ENCODE data around the gene TMEM91. TPM values are rescaled to one million over a fixed set of nuclear protein-coding genes. Genes with fewer than 3 reads are reported as not detected.

Gene TMEM91
- total and polyA plus RNA-seq, 2 donors (not counting 1 experiment from before 2014, with no cell fraction given), result 6.3 to 7.1 TPM

GRCh38 chr19:41430922-41431321, 54.6 kb downstream of the TMEM91 start:
- no peak overlapping the region for H3K9ac ChIP-seq (ENCODE audit: low read length)
- no peaks in the 10 kb centered on the region for H3K27me3 ChIP-seq (replicated peaks in 1 of 4; ENCODE audit: control extremely low read depth in 1 of 4, control insufficient read depth in 3 of 4, insufficient read depth in 4 of 4, low read length in 3 of 4)
- ATAC-seq (ENCODE audit: low read depth) (no peak), DNase-seq (no peak)
- peaks cover 0 to 33% of the 10 kb centered on the region in 2 experiments for H3K36me3 ChIP-seq (replicated peaks in 1 of 2; ENCODE audit: control extremely low read depth in 1 of 2, control insufficient read depth in 1 of 2, extremely low read depth in 1 of 2, insufficient read depth in 2 of 2, low read length in 1 of 2)
- H3K4me2 ChIP-seq (replicated peaks; ENCODE audit: low read depth, low read length, poor library complexity, severe bottlenecking), result no peak overlapping the region
- ChIA-PET CTCF (interaction anchor here (1.3 to 1.6 kb wide), 2 partner anchors 9 to 18 kb away, joined by 3 to 5 read pairs; no protein-coding TSS in a partner anchor), POLR2A (no interaction called here)
- Mint-ChIP-seq H3K4me3 (no peak overlapping the region), H3K27ac (no peak overlapping the region), H3K9me3 (ENCODE audit: insufficient read depth) (no peaks in the 10 kb centered on the region), H3K4me1 (peaks cover 13% of the 10 kb centered on the region), H3K27me3 (no peaks in the 10 kb centered on the region)
- H2AFZ ChIP-seq (ENCODE audit: insufficient read depth, low read depth, low read length, poor library complexity, severe bottlenecking), result no peak overlapping the region
- H3K79me2 ChIP-seq (ENCODE audit: control insufficient read depth, insufficient read depth, low read length), result no peaks in the 10 kb centered on the region
- peaks cover 12 to 15% of the 10 kb centered on the region in 2 donors for H3K4me1 ChIP-seq (ENCODE audit: control insufficient read depth in 2 of 2, insufficient read depth in 2 of 2, low read length in 2 of 2)
- H4K20me1 ChIP-seq (ENCODE audit: control insufficient read depth, insufficient read depth, low read length, poor library complexity, severe bottlenecking), result no peaks in the 10 kb centered on the region
- TF ChIP-seq CTCF (IDR thresholded peaks at IDR 0.05), result no peak
- no peak for TF ChIP-seq EZH2 (IDR thresholded peaks at IDR 0.05; ENCODE audit: borderline replicate concordance, insufficient read depth, low read depth, low read length, poor library complexity, severe bottlenecking)
- no peaks in the 10 kb centered on the region for H3K9me3 ChIP-seq (ENCODE audit: control extremely low read depth in 1 of 3, control insufficient read depth in 2 of 3, insufficient read depth in 1 of 3, low read length in 2 of 3)
- WGBS (ENCODE audit: insufficient coverage), result 85% methylated on average over 6 of the region's 6 CpGs
- no peak overlapping the region for H3K27ac ChIP-seq (ENCODE audit: low read length in 2 of 2)
- H3K4me3 ChIP-seq (ENCODE audit: control extremely low read depth in 1 of 5, extremely low read depth in 1 of 5, insufficient read depth in 1 of 5, low read depth in 2 of 5, low read length in 4 of 5), result no peak overlapping the region
- intact Hi-C loops (cut with micrococcal nuclease), result no loop called here

- H3K9me3 Mint-ChIP-seq (ENCODE audit: insufficient read depth), result no peaks in the 10 kb centered on the region
- no peaks in the 10 kb centered on the region for H3K9me3 ChIP-seq (ENCODE audit: control extremely low read depth in 1 of 3, control insufficient read depth in 2 of 3, insufficient read depth in 1 of 3, low read length in 2 of 3)
- H2AFZ ChIP-seq (ENCODE audit: insufficient read depth, low read depth, low read length, poor library complexity, severe bottlenecking), result no peak overlapping the region
- TF ChIP-seq EZH2 (IDR thresholded peaks at IDR 0.05; ENCODE audit: borderline replicate concordance, insufficient read depth, low read depth, low read length, poor library complexity, severe bottlenecking), result no peak
- TF ChIP-seq CTCF (IDR thresholded peaks at IDR 0.05), result no peak
- ATAC-seq (ENCODE audit: low read depth) (no peak), DNase-seq (no peak)
- H3K27me3 Mint-ChIP-seq, result no peaks in the 10 kb centered on the region
- no peak overlapping the region for H3K27ac Mint-ChIP-seq
- H3K4me1 ChIP-seq (ENCODE audit: control insufficient read depth in 2 of 2, insufficient read depth in 2 of 2, low read length in 2 of 2), result peaks cover 12 to 15% of the 10 kb centered on the region in 2 donors
- no peaks in the 10 kb centered on the region for H3K79me2 ChIP-seq (ENCODE audit: control insufficient read depth, insufficient read depth, low read length)
- no peak overlapping the region for H3K27ac ChIP-seq (ENCODE audit: low read length in 2 of 2)
- POLR2A ChIA-PET, result no interaction called here
- H3K4me3 ChIP-seq (ENCODE audit: control extremely low read depth in 1 of 5, extremely low read depth in 1 of 5, insufficient read depth in 1 of 5, low read depth in 2 of 5, low read length in 4 of 5), result no peak overlapping the region
- peaks cover 15% of the 10 kb centered on the region for H3K4me1 Mint-ChIP-seq
- H3K4me2 ChIP-seq (replicated peaks; ENCODE audit: low read depth, low read length, poor library complexity, severe bottlenecking), result no peak overlapping the region
- H4K20me1 ChIP-seq (ENCODE audit: control insufficient read depth, insufficient read depth, low read length, poor library complexity, severe bottlenecking), result no peaks in the 10 kb centered on the region
- no peak overlapping the region for H3K9ac ChIP-seq (ENCODE audit: low read length)
- H3K27me3 ChIP-seq (replicated peaks in 1 of 4; ENCODE audit: control extremely low read depth in 1 of 4, control insufficient read depth in 3 of 4, insufficient read depth in 4 of 4, low read length in 3 of 4), result no peaks in the 10 kb centered on the region
- intact Hi-C loops (cut with micrococcal nuclease), result no loop called here
- 89% methylated on average over 20 of the region's 23 CpGs for WGBS (ENCODE audit: insufficient coverage)
- H3K4me3 Mint-ChIP-seq, result no peak overlapping the region
- CTCF ChIA-PET, result interaction anchor here (0.9 to 1.6 kb wide), 3 partner anchors 9 to 170 kb away, joined by 3 to 5 read pairs (median 3); no protein-coding TSS in a partner anchor
- peaks cover 0 to 40% of the 10 kb centered on the region in 2 experiments for H3K36me3 ChIP-seq (replicated peaks in 1 of 2; ENCODE audit: control extremely low read depth in 1 of 2, control insufficient read depth in 1 of 2, extremely low read depth in 1 of 2, insufficient read depth in 2 of 2, low read length in 1 of 2)
Observed at GRCh38 chr19:41431426-41432386, 55.4 kb downstream of the TMEM91 start.

Data from B cell (primary cell).